Central memory CD8-positive, alpha-beta T cell (primary cell): Measurements from ENCODE around the gene PTPDC1.

Experiments
- ATAC-seq: fragments of 150-1000 bp; cut with Tn5 transposase; replicated peaks from 2 replicates; pipeline ENCODE4 v1.10.0; 2022; ENCODE audit warnings: mild to moderate bottlenecking, moderate FRiP score, moderate number of reproducible peaks; ENCODE audit not compliant: poor library complexity, severe bottlenecking; ENCODE audit errors: extremely low read depth
- DNase-seq, 2 donors: peaks; one replicate each; pipeline ENCODE4 v3.0.0; 2021; ENCODE audit warnings: low spot score in 2 of 2
- H3K27ac Mint-ChIP-seq: one replicate; pipeline ENCODE4 v1.8.0; 2022; ENCODE audit warnings: low read depth, mild to moderate bottlenecking, moderate library complexity, mixed read lengths
- H3K27me3 Mint-ChIP-seq: one replicate; pipeline ENCODE4 v1.8.0; 2022; ENCODE audit warnings: mixed read lengths
- H3K36me3 Mint-ChIP-seq: one replicate; pipeline ENCODE4 v1.8.0; 2022; ENCODE audit warnings: mild to moderate bottlenecking, moderate library complexity, mixed read lengths; ENCODE audit not compliant: insufficient read depth
- H3K4me1 Mint-ChIP-seq: one replicate; pipeline ENCODE4 v1.8.0; 2022; ENCODE audit warnings: mixed read lengths
- H3K4me3 Mint-ChIP-seq: one replicate; pipeline ENCODE4 v1.8.0; 2022; ENCODE audit warnings: mild to moderate bottlenecking, moderate library complexity, mixed read lengths
- H3K9me3 Mint-ChIP-seq: one replicate; pipeline ENCODE4 v1.8.0; 2022; ENCODE audit warnings: mixed read lengths

PTPDC1 gene

DNA sequence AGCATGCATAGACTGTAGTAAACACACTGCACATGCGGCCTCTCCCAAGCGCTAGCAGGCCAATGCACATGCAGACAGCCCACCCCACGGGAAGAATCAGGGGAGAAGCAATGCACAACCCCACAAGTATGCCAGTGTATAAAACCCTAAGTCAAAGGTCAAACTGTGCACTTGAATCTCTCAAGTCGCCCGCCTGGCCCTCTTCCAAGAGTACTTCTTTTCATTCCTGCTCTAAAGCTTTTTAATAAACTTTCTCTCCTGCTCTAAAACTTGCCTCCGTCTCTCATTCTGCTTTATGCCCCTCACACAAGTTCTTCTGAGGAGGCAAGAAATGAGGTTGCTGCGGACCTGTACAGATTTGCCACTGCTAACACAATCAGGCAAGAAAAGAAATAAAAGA, 50.4 kb downstream of the PTPDC1 start:
- Mint-ChIP-seq H3K36me3 (no peaks in the 10 kb centered on the region), H3K27ac (no peak overlapping the region), H3K27me3 (peaks cover 23% of the 10 kb centered on the region), H3K9me3 (no peaks in the 10 kb centered on the region), H3K4me1 (no peaks in the 10 kb centered on the region), H3K4me3 (no peak overlapping the region)
- ATAC-seq (no peak), DNase-seq (no peak)

DNA sequence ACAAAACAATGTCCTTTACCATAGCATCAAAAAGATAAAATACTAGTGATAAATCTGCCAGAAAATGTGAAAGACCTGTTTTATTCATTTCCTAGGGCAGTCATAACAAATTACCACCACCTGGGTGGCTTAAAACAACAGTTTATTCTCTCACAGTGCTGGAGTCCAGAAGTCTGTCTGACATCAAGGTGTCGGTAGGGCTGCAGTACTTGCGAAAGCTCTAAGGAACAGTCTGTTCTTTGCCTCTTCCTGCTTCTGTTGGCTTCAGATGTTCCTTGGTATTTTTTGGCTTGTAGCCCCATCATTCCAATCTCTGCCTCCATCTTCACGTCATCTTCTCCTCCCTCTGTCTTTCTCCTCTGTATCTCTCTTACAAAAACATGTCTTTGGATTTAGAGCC, 51.0 kb downstream of the PTPDC1 start:
- Mint-ChIP-seq H3K36me3 (no peaks in the 10 kb centered on the region), H3K4me3 (no peak overlapping the region)

DNA sequence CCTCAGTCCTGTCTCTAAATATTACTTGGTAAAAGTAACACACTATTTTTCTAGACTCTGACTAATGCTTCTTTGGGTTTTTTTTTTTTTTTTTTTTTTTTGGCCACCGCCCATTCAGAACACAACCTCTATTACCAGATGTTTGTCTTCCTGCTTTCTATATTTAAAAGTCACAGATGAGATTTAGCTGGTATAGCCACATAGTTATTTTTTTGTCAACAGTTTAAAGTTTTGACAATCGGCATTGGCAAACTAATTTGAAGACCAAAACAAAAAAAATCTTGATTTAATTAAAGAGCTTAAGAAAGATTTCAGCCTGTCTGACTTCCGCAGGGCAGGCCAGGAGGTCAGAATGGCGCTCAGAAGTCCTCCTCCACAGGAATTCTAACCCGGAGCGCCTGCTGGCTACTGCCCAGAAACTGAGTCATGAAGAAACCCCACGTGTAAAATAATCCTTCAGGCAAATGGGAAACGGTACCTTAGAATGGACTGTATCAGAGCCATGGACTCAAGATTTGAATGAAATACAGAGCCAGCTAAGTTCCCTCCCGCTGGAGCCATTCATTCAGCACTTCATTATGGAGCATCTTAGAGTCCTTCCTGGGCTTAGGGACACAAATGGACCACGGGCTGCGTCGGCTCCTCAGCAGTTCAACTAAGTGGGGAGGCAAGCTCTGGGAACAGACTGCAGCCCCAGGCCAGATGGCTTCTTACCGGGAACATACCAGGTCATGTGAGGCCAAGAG, 55.6 kb downstream of the PTPDC1 start:
- no peak overlapping the region for H3K27ac Mint-ChIP-seq
- DNase-seq (peak in 1 of 2 donors; percentile 11), ATAC-seq (no peak)
- H3K4me3 Mint-ChIP-seq, result no peak overlapping the region
- no peaks in the 10 kb centered on the region for H3K4me1 Mint-ChIP-seq
- no peaks in the 10 kb centered on the region for H3K27me3 Mint-ChIP-seq
- H3K9me3 Mint-ChIP-seq, result no peaks in the 10 kb centered on the region
- peaks cover 2% of the 10 kb centered on the region for H3K36me3 Mint-ChIP-seq

More for the DNA sequence above, 51.0 kb downstream of the PTPDC1 start:
- ATAC-seq, result no peak
- peaks cover 23% of the 10 kb centered on the region for H3K27me3 Mint-ChIP-seq
- no peaks in the 10 kb centered on the region for H3K4me1 Mint-ChIP-seq
- no peak overlapping the region for H3K27ac Mint-ChIP-seq
- DNase-seq, result no peak
- no peaks in the 10 kb centered on the region for H3K9me3 Mint-ChIP-seq

DNA sequence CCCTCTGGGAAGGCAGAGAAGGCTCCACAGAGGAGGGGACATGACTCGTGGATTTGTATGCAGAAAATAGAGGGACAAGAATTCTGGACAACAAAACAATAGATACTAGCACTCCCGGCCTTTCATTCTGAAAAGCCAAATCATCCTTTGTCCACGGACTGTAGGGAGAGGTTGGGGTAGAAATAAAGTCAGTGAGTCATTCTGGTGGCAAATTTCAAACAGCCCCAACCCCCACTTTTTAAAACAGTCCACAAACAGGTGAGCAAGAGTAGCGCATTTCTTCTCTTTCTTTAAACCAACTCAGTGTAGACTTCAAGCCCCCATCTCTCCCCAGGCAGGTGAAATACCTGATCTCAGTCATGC, 56.1 kb downstream of the PTPDC1 start:
- Mint-ChIP-seq H3K4me3 (no peak overlapping the region), H3K36me3 (peaks cover 2% of the 10 kb centered on the region), H3K4me1 (no peaks in the 10 kb centered on the region), H3K27ac (no peak overlapping the region), H3K9me3 (no peaks in the 10 kb centered on the region), H3K27me3 (no peaks in the 10 kb centered on the region)
- ATAC-seq, result no peak
- no peak for DNase-seq

DNA sequence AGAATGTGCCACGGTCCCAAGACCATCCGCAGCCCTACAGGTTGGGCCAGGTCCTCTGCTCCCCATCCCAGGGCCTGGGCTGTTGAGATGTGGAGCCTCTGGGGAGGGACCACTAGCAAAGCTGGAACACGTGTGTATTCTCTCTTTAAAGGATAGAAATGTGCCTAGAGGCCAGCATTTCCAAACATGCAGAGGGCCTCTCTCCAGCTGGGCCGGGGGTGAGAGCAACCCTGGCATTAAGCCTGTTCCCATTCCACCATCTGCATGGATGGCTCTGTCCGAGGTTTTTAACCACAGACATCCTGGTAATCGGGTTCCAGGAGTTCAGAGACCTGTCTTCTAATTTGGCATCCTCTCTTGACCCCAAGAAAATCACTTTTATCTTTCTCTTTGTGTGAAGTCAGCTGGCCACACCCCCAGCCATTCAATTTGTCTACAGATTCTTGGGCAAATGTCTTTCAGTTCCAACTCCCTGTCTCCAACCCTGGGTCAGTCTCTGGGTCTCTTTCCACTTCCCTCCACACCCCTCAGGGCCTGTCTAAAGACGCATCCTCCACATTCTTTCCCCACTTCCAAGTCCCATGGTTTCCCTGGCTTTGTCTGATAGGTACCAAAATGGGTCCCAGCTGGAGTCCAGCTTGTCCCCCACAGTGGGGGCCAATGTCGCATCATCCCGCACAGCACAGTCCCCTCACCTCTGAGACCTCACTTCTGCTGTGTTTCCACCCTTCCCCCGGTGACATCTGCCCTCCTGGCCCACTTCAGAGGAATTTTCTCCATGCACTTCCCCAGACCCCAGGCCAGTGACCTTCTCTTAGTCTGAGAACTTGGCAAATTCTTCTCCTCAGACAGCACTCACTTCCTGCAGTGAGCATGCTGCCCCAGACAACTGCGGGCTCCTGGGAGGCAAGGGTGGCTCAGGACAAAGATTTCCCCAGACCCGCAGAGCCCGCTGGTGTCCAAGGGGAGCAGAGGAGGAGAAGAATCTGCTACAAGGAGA, 56.8 kb downstream of the PTPDC1 start:
- Mint-ChIP-seq H3K4me1 (no peaks in the 10 kb centered on the region), H3K9me3 (no peaks in the 10 kb centered on the region), H3K27ac (no peak overlapping the region), H3K27me3 (no peaks in the 10 kb centered on the region), H3K4me3 (no peak overlapping the region), H3K36me3 (peaks cover 2% of the 10 kb centered on the region)
- DNase-seq (peak in 1 of 2 donors; percentile 2), ATAC-seq (no peak)

DNA sequence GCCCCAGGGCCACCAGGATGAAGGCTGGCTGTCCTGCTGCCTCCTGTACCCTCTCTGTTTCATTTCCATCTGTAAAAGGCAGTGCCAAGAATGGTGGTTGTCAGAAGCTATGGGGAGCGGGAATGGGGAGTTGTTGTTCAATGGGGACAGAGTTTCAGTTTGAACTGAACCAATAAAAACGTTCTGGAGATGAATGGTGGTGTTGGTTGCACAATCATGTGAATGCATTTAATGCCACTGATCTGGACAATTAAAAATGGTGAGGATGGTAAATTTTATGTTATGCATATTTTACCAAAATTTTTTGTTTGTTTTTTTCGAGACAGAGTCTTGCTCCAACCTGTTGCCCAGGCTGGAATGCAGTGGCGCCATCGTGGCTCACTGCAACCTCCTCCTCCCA, 58.1 kb downstream of the PTPDC1 start:
- Mint-ChIP-seq H3K4me1 (no peaks in the 10 kb centered on the region), H3K9me3 (no peaks in the 10 kb centered on the region), H3K27ac (no peak overlapping the region), H3K36me3 (peaks cover 2% of the 10 kb centered on the region), H3K27me3 (no peaks in the 10 kb centered on the region), H3K4me3 (no peak overlapping the region)
- DNase-seq (no peak), ATAC-seq (no peak)

DNA sequence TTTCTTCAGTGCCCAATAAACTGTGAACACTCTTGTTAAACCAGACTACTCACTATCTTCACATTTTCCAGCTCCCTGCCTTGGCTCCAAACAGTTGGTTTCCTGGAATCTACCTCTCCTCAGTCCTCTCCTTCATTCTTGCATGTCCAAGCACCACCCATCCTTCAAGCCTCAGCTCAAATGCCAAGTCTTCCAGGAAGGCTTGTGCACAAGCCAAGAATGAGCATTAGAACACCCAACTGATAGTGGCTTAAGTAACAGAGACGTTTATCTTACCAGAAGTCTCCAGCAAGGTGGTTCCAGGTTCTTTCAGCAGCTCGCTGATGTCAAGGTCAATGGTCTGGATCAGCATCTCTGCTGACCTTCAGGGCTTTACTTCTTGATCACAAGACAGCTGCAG, 60.1 kb downstream of the PTPDC1 start:
- ATAC-seq (no peak), DNase-seq (no peak)
- Mint-ChIP-seq H3K27me3 (no peaks in the 10 kb centered on the region), H3K27ac (no peak overlapping the region), H3K9me3 (no peaks in the 10 kb centered on the region), H3K4me1 (no peaks in the 10 kb centered on the region), H3K36me3 (peaks cover 2% of the 10 kb centered on the region), H3K4me3 (no peak overlapping the region)

DNA sequence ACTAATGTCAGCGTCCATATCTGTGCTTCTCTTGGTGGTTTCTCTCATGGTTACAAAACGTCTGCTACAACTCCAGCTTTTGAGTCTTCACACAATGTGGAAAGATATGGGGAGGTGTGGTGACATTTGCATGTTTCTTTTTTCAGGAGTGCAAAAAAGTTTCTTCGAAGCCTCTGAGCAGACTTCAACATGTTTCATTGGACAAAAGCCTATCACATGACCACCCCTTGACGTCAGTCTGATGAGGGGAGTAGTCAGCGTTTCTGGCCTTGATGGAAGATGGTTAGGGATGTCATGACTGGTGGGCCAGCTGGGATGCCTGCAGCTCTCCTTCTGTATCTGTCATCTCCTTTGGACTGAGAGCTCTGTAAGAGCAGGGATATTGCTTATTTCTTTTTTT, 61.4 kb downstream of the PTPDC1 start:
- ATAC-seq (no peak), DNase-seq (no peak)
- no peaks in the 10 kb centered on the region for H3K9me3 Mint-ChIP-seq
- no peak overlapping the region for H3K27ac Mint-ChIP-seq
- peaks cover 2% of the 10 kb centered on the region for H3K36me3 Mint-ChIP-seq
- no peaks in the 10 kb centered on the region for H3K27me3 Mint-ChIP-seq
- H3K4me3 Mint-ChIP-seq, result no peak overlapping the region
- H3K4me1 Mint-ChIP-seq, result no peaks in the 10 kb centered on the region

DNA sequence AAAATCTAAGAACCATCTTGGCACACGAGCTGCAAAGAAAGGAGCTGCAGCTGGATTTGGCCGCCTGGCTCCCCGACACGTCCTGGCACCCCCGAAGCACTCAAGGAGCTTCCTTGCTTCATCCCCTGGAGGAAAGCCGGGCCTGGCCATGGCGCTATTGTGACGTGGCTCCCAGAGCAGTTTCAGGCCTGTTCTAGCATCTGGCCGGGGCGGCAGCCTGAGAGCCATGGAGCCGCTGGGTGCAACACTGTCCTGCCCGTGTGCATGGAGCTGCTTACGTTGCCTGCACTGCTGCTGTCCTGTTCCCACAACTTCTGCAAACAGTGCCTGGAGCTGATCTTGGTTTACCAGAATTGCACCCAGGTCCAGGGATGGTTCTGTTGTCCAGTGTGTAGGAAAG, 63.5 kb downstream of the PTPDC1 start:
- Mint-ChIP-seq H3K4me1 (no peaks in the 10 kb centered on the region), H3K27me3 (no peaks in the 10 kb centered on the region), H3K36me3 (peaks cover 2% of the 10 kb centered on the region), H3K4me3 (no peak overlapping the region), H3K9me3 (no peaks in the 10 kb centered on the region), H3K27ac (no peak overlapping the region)
- DNase-seq (no peak), ATAC-seq (no peak)

DNA sequence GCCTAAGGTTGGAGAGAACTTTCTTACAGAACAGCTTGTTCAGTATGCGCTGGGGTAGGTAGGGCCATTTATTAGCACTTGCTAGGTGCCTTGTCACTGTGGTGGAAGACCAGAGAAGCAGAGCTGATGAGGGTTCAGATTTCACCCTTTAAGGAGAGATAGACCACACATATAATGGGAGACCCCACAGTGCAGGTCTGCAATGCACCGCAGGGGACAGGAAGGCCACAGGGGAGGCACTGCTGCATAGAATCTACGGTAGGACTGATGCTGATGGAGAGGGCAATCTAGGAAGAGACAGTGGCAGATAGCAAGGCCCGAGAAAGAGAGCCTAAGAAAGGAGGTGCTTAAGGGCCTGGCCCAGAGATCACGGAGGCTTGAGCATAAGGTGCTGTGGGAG, 64.2 kb downstream of the PTPDC1 start:
- H3K4me1 Mint-ChIP-seq, result no peaks in the 10 kb centered on the region

DNA sequence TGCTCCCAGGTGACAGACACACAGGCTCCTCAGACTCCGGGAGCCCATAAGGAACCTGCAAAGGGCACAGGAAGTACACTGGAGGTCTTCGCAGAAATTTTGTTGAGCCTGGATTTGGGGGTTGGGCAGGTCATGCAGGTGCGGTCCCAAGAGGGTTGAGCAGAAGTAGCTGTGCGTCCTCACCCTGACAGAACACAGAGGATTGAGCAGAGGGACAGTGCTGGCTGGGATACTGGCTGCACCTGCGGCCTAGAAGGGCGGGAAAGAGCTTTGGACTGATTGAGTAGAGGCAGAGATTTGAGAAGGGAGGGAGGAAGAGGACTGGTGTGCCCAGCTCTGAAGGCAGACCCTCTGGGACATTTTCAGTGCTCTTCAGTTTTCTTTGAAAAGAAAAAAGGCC, 65.4 kb downstream of the PTPDC1 start:
- Mint-ChIP-seq H3K27me3 (no peaks in the 10 kb centered on the region), H3K4me3 (no peak overlapping the region), H3K27ac (no peak overlapping the region), H3K36me3 (no peaks in the 10 kb centered on the region), H3K9me3 (no peaks in the 10 kb centered on the region), H3K4me1 (no peaks in the 10 kb centered on the region)
- ATAC-seq (no peak), DNase-seq (no peak)

More for the DNA sequence above, 64.2 kb downstream of the PTPDC1 start:
- peaks cover 2% of the 10 kb centered on the region for H3K36me3 Mint-ChIP-seq
- H3K4me3 Mint-ChIP-seq, result no peak overlapping the region
- ATAC-seq, result no peak
- H3K27ac Mint-ChIP-seq, result no peak overlapping the region
- H3K27me3 Mint-ChIP-seq, result no peaks in the 10 kb centered on the region
- no peak for DNase-seq
- no peaks in the 10 kb centered on the region for H3K9me3 Mint-ChIP-seq

DNA sequence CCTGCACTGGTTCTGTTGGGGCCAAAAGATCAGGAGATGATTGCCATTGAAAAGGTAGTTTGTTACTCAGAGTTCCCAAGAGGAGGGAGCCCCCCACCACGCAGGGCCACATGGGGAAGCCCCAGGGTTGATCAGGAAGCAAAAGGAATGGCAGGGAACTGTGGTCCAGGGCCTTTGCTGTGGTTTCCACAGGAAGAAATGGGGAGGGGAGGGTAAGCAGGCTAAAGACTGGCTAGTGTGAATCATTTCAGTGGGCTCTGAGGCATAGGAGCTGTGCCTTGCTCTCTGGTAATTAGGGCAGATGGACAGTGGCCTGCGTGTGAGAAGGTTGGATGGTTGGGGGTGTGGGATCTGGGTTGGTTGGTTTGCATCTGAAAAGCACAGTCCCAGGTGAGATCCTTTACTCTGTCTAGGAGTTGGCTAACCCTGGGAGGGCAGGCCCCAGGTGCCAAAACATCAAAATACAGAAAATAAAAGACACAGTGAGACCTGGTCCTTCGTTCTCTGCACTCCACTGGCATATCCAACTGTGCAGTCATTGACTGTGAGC, 66.1 kb downstream of the PTPDC1 start:
- H3K4me1 Mint-ChIP-seq, result no peaks in the 10 kb centered on the region
- no peak overlapping the region for H3K4me3 Mint-ChIP-seq
- no peaks in the 10 kb centered on the region for H3K36me3 Mint-ChIP-seq
- no peaks in the 10 kb centered on the region for H3K27me3 Mint-ChIP-seq
- no peak for DNase-seq
- no peak overlapping the region for H3K27ac Mint-ChIP-seq
- no peak for ATAC-seq
- H3K9me3 Mint-ChIP-seq, result no peaks in the 10 kb centered on the region
